IPS-15b (cell line): ENCODE data around the gene COA7.

Source experiments
- H3K27me3 ChIP-seq: one replicate; pipeline ENCODE4 v1.6.1; 2013; ENCODE audit warnings: low read length; ENCODE audit not compliant: control insufficient read depth, insufficient read depth
- H3K36me3 ChIP-seq: one replicate; pipeline ENCODE4 v1.6.1; 2013; ENCODE audit warnings: low read length; ENCODE audit not compliant: control insufficient read depth, insufficient read depth
- H3K4me1 ChIP-seq: one replicate; pipeline ENCODE4 v1.6.1; 2013; ENCODE audit warnings: mild to moderate bottlenecking, low read length; ENCODE audit not compliant: control insufficient read depth, insufficient read depth
- H3K4me3 ChIP-seq: one replicate; pipeline ENCODE4 v1.5.1; 2013; ENCODE audit warnings: low read depth, low read length
- H3K9ac ChIP-seq: one replicate; pipeline ENCODE4 v1.6.1; 2013; ENCODE audit warnings: low read depth, mild to moderate bottlenecking, low read length
- H3K9me3 ChIP-seq: one replicate; pipeline ENCODE4 v1.6.1; 2013; ENCODE audit warnings: mild to moderate bottlenecking, low read length; ENCODE audit not compliant: control insufficient read depth, insufficient read depth

Gene COA7

DNA sequence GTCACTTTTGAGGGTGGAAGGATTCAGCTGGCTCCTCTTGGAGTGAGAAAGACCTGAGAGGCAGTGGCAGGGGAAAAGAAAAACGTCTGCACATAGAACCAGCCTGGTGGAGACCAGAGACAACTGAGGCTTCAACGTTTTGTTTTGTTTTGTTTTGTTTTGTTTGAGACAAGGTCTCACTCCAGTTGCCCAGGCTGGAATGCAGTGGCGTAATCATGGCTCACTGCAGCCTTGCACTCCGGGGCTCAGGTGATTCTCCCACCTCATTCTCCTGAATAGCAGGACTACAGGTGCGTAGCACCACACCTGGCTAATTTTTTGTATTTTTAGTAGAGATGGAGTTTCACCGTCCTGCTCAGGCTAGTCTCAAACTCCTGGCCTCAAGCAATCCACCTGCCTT, 52.9 kb downstream of the COA7 start:
- no peaks in the 10 kb centered on the region for H3K27me3 ChIP-seq
- H3K4me3 ChIP-seq: no peak overlapping the region
- no peak overlapping the region for H3K9ac ChIP-seq
- no peaks in the 10 kb centered on the region for H3K36me3 ChIP-seq
- H3K9me3 ChIP-seq: no peaks in the 10 kb centered on the region
- no peaks in the 10 kb centered on the region for H3K4me1 ChIP-seq

DNA sequence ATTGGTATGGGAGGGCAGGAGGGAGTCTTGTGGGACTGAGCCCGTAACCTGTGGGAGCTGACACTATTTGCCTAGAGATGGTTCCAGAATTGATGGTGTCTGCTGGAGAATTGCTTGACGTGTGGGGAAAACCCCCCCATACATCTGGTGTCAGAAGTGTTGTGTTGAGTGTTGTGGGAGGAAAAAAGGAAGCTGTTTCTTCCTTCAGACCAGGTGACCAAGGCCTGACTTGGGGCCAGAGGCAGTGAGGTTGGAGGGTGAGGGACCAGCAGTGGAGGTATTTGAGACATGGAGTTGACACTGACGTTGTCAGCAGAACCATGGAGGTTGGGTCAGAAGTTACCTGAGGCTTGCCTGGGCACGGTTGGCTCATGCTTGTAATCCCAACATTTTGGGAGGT, 56.8 kb downstream of the COA7 start:
- Histone ChIP-seq H3K27me3 (peaks cover 5% of the 10 kb centered on the region), H3K9ac (no peak overlapping the region), H3K4me3 (no peak overlapping the region), H3K4me1 (no peaks in the 10 kb centered on the region), H3K36me3 (no peaks in the 10 kb centered on the region), H3K9me3 (no peaks in the 10 kb centered on the region)

DNA sequence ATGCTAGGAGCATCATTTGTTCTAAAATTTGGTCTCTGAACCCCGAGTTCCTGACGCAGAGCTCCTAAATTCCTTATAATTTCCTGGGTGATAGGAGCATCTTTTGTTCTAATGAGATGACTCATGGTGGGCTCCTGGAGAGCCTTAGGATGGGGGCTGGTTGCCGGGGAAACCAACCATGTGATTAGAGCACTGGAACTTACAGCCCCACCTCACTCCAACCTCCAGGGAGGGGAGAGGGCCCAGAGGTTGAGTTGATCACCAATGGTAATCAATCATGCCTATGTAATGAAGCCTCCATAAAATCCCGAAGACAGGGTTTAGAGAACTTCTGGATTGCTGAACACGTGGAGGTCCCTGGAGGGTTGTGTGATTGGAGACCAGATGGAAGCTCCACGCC, 57.5 kb downstream of the COA7 start:
- H3K9ac ChIP-seq: no peak overlapping the region
- H3K4me3 ChIP-seq: no peak overlapping the region
- no peaks in the 10 kb centered on the region for H3K9me3 ChIP-seq
- no peaks in the 10 kb centered on the region for H3K36me3 ChIP-seq
- no peaks in the 10 kb centered on the region for H3K4me1 ChIP-seq
- H3K27me3 ChIP-seq: peaks cover 5% of the 10 kb centered on the region

DNA sequence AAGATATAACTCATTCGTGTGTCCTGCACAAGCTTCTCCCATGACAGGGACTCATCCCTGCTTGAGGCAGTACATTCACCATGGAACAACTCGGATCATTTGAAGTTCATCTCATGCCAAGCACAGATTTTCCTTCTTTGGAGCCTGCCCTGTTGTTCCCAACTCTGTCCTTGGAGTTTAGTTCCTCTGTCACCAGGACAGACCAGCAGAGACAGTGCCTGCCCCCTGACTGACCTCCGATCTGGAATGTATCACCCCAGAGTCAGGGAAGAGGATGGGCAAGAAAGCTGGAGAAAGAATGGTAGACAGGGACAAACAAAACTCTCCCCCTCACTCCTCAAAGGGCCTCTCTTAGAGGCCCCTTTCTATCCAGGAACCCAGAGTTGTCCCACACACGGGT, 60.2 kb downstream of the COA7 start:
- no peak overlapping the region for H3K9ac ChIP-seq
- H3K27me3 ChIP-seq: peaks cover 26% of the 10 kb centered on the region
- H3K4me1 ChIP-seq: no peaks in the 10 kb centered on the region
- no peaks in the 10 kb centered on the region for H3K36me3 ChIP-seq
- H3K4me3 ChIP-seq: no peak overlapping the region
- H3K9me3 ChIP-seq: no peaks in the 10 kb centered on the region

DNA sequence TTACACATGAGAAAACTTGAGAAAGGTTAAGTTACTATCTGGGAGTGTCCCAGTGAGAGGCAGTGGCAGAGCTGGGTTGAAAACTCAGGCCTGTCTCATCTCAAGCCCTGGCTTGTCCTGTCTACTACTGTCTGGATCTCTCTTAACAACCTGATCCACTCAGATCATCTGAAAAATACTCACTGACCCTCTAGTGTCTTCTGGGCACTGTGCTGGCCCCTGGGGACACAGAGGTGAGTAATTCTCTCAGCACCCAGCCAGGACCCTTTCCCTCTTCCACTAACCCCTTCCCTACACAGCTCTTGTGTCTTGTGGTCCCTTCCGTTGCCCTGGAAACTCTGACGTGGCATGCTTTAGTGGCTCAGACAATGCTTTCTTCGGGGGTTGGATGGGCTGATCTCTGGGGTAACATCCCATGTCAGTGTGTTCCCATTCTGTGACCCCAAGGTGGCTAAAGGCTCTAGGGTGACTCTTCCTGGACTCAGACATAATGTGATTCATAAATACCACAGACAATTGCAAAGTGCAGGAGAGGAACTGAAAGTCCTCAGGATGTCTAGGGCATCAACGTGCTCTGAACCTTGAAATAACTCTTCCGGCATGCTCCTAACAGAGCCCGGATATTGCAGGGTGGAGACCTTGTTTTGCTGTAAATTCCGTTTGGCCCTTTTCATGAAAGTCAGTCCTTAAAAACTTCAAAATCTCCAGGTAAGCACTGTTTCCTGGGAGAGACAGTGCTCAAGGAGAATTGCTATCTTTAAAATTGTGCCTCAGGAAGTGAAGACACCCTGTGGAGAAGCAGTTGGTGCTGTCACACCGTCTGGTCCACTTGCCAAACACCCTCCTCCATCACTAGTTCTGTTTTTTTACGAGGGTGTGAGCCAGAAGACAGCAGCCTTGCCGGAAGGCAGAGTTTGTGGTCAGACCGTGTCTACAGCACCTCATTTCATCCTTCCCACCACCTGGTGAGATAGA, 61.1 kb downstream of the COA7 start:
- no peaks in the 10 kb centered on the region for H3K36me3 ChIP-seq
- H3K9me3 ChIP-seq: no peaks in the 10 kb centered on the region
- no peak overlapping the region for H3K9ac ChIP-seq
- H3K4me1 ChIP-seq: no peaks in the 10 kb centered on the region
- peaks cover 35% of the 10 kb centered on the region for H3K27me3 ChIP-seq
- no peak overlapping the region for H3K4me3 ChIP-seq

DNA sequence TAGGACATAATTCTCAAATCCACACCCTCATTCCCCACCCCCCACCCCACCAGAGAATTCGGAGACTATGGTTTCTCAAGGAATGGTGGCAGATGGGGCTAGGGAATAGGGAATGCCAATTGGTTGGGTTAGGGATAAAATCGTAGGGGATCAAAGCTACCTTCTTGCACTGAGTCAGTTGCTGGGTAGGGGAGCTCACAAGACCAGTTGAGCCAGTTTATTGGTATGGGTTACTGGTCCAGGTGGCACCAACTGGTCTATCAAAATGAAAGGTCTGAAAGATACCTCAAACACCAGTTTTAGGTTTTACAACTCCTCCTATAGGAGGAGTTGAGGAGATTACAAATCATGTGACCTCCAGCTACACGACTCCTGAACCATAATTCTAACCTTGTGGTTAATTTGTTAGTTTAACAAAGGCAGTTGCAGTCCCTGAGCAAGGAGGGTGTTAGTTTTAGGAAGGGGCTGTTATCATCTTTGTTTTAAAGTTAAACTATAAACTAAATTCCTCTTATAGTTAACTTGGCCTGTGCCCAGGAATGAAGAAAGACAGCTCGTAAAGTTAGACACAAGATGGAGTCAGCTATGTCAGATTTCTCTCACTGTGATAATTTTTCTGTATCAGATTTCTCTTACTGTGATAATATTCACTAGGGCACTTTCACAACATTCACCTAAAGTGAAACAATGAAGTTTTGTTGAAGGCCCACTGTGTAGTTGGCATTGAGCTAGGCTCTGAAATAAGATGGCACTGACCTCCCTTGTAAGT, 62.6 kb downstream of the COA7 start:
- Histone ChIP-seq H3K9me3 (no peaks in the 10 kb centered on the region), H3K9ac (no peak overlapping the region), H3K36me3 (no peaks in the 10 kb centered on the region), H3K4me1 (no peaks in the 10 kb centered on the region), H3K4me3 (no peak overlapping the region), H3K27me3 (peaks cover 46% of the 10 kb centered on the region)
